Memory B cell (primary cell): Measurements from ENCODE around the gene HOXB6.

Source experiments
- ATAC-seq: fragments of 150-1000 bp; cut with Tn5 transposase; 2 replicates; pipeline ENCODE4 v1.10.0; 2021; ENCODE audit warnings: low read depth, mild to moderate bottlenecking, moderate library complexity
- DNase-seq, 2 donors: peaks; one replicate each; pipeline ENCODE4 v3.0.0; 2022; ENCODE audit warnings: low spot score in 2 of 2
- H3K27ac Mint-ChIP-seq: one replicate; pipeline ENCODE4 v1.8.0; 2022; ENCODE audit warnings: mild to moderate bottlenecking, moderate library complexity, mixed read lengths
- H3K27me3 Mint-ChIP-seq: one replicate; pipeline ENCODE4 v1.8.0; 2022; ENCODE audit warnings: mixed read lengths
- H3K36me3 Mint-ChIP-seq: one replicate; pipeline ENCODE4 v1.8.0; 2022; ENCODE audit warnings: mild to moderate bottlenecking, mixed read lengths
- H3K4me1 Mint-ChIP-seq: one replicate; pipeline ENCODE4 v1.8.0; 2022; ENCODE audit warnings: mixed read lengths
- H3K4me3 Mint-ChIP-seq: one replicate; pipeline ENCODE4 v1.8.0; 2022; ENCODE audit warnings: mild to moderate bottlenecking, moderate library complexity, mixed read lengths
- H3K9me3 Mint-ChIP-seq: one replicate; pipeline ENCODE4 v1.8.0; 2022; ENCODE audit warnings: mixed read lengths

The HOXB6 gene

DNA sequence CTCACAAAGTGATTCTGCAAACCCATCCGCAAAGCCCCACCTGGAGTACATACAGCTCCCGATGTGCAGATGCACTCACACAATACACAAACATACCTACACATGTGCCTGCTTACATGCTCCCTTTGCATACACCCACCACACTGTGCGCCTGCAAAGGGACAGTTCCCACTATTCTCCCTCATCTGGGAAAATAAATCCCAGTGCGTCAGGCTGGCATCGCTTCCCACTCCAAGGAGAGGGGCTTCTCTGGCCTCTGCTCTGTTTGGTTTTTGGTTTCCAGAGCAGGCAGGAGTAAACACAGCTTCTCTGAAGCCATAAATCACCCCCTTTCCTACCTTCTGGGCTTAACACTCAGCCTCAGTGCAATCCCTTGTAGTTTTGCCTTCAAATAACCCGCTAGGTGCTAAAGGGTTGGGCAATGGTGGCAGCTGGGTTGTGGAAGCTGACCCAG, 41.4 kb downstream of the HOXB6 start:
- Mint-ChIP-seq H3K27ac (no peak overlapping the region), H3K4me1 (peaks cover under 1% of the 10 kb centered on the region), H3K36me3 (no peaks in the 10 kb centered on the region), H3K4me3 (no peak overlapping the region), H3K9me3 (no peaks in the 10 kb centered on the region), H3K27me3 (peaks cover 17% of the 10 kb centered on the region)
- no peak for ATAC-seq
- no peak for DNase-seq

DNA sequence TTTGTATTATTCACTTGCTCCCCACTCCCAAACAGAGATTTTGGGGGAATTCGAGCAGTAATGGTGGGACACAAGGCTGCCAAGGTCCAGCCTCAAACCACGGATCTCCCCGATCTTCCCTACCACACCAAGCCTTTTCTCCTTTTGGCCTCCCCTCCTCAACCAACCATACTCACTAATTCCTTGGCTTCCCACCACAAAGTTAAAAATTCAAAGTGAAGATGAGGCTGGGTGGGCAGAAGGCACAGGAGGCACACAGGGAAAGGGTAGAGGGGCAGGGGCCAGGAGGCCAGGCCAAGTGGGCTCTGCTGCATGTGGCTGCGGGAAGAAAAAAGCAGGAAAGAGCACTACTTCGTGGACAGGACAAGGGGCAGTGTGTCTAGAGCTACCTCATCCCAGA, 41.9 kb downstream of the HOXB6 start:
- Mint-ChIP-seq H3K27ac (no peak overlapping the region), H3K4me1 (no peaks in the 10 kb centered on the region), H3K27me3 (peaks cover 17% of the 10 kb centered on the region), H3K4me3 (no peak overlapping the region), H3K9me3 (no peaks in the 10 kb centered on the region), H3K36me3 (no peaks in the 10 kb centered on the region)
- no peak for ATAC-seq
- no peak for DNase-seq

DNA sequence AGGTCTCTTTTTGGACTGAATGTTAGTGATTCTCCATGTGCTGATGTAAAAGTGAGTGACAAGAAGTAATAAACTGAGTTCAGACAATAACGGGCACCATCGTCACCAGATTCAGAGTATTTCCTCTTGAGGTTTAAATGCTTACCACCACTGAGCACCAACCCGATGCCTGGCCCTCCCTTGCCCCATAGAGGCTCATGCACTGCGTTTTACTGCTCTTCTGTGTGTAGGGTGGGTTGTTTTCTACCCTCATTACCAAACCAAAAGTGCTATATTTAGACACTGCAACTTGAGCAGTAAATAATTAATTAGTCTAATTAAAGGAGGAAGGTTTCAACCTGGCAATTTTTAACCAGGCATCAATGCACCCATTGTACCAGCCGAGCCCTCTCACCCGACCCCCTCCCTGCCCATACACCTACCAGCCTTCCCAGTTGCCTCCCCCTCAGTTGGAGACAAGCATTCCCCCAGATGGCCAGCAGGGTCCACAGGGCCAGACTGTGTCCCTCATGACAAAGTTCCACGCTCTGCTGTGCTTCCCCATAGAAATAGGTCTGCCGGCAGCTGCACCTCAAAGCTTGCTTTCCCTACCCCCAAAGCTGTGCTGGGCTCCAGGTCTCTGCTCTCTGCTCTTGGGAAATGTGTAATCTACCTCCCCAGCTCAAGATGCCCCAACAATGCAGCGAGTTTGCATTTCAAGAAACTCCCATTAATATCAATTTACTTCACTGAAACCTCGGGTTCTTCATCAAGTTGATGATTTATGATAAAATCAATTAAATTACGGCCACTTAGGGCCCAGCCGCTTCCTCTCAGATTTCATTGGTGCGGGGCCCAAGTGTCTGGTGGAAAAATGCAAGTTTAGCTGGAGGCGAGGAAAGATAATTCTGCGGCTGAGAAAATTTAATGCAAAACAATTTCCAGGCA, 42.6 kb downstream of the HOXB6 start:
- H3K27ac Mint-ChIP-seq = no peak overlapping the region
- H3K4me3 Mint-ChIP-seq = no peak overlapping the region
- peaks cover 17% of the 10 kb centered on the region for H3K27me3 Mint-ChIP-seq
- no peak for ATAC-seq
- H3K9me3 Mint-ChIP-seq = no peaks in the 10 kb centered on the region
- no peaks in the 10 kb centered on the region for H3K4me1 Mint-ChIP-seq
- H3K36me3 Mint-ChIP-seq = no peaks in the 10 kb centered on the region
- DNase-seq = no peak

DNA sequence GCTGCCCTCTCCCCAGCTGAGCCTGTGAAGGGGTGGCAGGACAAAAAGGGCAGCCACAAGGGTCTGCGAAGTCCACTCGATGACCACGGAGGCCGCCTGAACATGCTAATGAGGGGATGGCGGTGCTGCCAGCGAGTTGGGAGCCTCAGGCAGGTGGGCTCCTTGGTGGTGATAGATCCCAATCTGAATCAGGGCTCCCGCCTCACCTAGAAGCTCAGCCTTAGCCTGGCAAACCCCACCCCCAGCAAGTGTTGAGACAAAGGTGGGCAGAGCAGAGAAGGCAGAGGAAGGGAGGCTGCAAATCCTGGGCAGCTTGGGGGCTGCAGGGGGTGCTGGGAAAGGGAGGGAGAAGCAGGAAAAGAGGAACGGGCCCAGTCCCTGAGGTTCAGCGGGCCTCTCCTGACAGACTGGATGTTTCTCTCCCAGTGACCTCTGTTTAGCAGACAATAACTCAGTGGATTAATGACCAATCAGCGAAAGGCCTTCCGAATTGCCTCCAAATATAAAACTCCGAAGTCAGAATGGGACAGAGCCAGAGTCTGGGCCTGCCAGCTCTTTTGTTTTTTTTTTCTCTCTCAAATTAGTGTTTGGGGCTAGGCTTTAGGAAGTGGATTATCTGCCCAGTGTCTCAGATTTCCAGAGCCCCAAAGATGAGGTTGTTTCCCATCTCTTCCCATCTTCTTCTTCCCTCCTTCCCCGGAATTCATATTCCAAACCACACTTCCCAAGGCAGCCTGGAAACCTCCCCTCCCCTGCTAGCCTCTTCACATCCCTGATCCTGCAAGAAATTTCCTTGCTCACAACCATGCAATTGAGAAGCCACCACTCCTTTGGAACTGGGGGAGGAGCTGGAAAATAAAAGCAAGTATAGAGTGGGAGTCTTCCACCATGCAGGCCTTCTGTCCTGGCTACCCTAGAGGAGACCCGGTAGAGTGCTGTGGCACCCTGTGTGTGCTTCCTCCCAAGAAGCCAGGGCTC, 44.7 kb downstream of the HOXB6 start:
- ATAC-seq = no peak
- H3K4me3 Mint-ChIP-seq = no peak overlapping the region
- peaks cover 2% of the 10 kb centered on the region for H3K36me3 Mint-ChIP-seq
- H3K27ac Mint-ChIP-seq = no peak overlapping the region
- no peak for DNase-seq
- H3K4me1 Mint-ChIP-seq = peaks cover 2% of the 10 kb centered on the region
- H3K27me3 Mint-ChIP-seq = peaks cover 22% of the 10 kb centered on the region
- no peaks in the 10 kb centered on the region for H3K9me3 Mint-ChIP-seq

GRCh38 chr17:48559122-48559839, 45.5 kb downstream of the HOXB6 start:
- H3K9me3 Mint-ChIP-seq = no peaks in the 10 kb centered on the region
- H3K27me3 Mint-ChIP-seq = peaks cover 25% of the 10 kb centered on the region
- no peak overlapping the region for H3K27ac Mint-ChIP-seq
- no peak for DNase-seq
- H3K4me1 Mint-ChIP-seq = peaks cover 2% of the 10 kb centered on the region
- H3K4me3 Mint-ChIP-seq = no peak overlapping the region
- H3K36me3 Mint-ChIP-seq = peaks cover 2% of the 10 kb centered on the region
- no peak for ATAC-seq

DNA sequence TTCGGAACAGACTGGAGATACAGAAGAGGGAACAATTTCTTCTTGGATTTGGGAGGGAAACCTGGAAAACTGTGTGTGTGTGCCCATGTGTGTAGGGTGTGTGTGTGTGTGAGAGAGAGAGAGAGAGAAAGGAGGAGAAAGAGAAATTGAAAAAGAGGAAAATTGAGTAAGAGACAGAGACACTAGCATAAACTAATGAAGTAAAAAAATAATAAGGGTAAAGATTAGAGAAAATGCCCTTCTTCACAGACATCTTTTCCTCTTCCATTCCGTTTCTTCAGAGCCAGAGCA, 46.0 kb downstream of the HOXB6 start:
- Mint-ChIP-seq H3K36me3 (peaks cover 2% of the 10 kb centered on the region), H3K4me1 (peaks cover 2% of the 10 kb centered on the region), H3K27ac (no peak overlapping the region), H3K9me3 (no peaks in the 10 kb centered on the region), H3K27me3 (peaks cover 24% of the 10 kb centered on the region), H3K4me3 (no peak overlapping the region)
- no peak for DNase-seq
- no peak for ATAC-seq

DNA sequence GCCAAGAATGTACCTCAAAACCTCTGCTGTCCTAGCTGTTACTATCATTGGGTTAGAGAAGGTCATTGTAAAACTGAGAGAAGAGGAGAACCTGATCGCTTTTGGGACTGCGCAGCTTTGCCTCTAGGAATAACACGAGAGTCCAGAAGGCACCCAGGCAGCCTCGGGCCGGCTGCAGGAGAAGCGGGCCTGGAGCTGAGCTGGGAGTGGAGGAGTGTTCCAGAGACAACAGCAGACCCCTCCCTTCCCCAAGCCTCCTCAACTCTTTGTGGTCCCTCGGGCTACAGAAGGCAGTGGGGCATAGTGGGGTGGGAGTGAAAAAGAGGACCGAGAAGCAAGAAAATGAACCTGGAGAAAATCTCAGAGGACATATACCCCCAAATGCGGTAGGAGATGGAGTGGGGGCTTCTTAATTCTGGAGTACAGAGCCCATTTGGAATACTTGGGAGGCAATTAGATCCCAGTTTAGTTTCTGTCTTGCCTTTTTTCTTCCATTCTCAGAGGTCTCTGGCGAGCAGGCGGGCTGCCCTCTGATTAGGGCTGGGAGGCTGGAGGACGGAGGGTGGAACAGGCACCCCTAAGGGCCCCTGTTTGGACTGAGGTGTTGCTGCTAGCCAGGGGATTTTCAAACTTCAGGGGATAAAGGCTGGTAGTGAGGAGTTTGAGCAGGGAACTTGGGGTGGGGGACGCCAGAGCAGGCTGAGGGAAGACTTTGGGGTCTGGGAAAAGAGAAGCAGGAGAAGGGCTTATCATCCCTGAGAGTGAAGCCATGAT, 46.5 kb downstream of the HOXB6 start:
- no peak for ATAC-seq
- Mint-ChIP-seq H3K9me3 (no peaks in the 10 kb centered on the region), H3K27ac (no peak overlapping the region), H3K27me3 (peaks cover 23% of the 10 kb centered on the region), H3K4me1 (peaks cover 2% of the 10 kb centered on the region), H3K36me3 (peaks cover 3% of the 10 kb centered on the region), H3K4me3 (no peak overlapping the region)
- no peak for DNase-seq

GRCh38 chr17:48556576-48557401, 48.0 kb downstream of the HOXB6 start:
- ATAC-seq (no peak), DNase-seq (no peak)
- peaks cover 21% of the 10 kb centered on the region for H3K27me3 Mint-ChIP-seq
- no peaks in the 10 kb centered on the region for H3K9me3 Mint-ChIP-seq
- H3K4me1 Mint-ChIP-seq = peaks cover 2% of the 10 kb centered on the region
- H3K36me3 Mint-ChIP-seq = peaks cover 3% of the 10 kb centered on the region
- no peak overlapping the region for H3K4me3 Mint-ChIP-seq
- no peak overlapping the region for H3K27ac Mint-ChIP-seq

DNA sequence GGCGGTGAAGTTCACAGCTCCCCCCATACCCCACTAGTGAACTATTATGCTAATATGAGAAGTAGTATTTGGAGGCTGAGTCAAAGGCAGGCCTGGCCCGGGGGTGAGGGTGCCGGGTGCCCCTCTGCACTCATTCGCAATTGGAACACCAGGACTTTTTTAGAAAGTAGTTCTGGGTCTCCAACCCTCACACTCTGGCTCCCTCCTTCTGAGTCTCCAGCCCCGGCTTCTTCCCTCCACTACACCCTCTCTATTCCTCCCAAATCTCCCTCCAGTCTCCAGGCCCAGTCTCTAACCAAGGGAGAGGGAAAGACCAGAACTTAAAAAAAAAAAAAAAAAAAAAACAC, 48.6 kb downstream of the HOXB6 start:
- Mint-ChIP-seq H3K27me3 (peaks cover 18% of the 10 kb centered on the region), H3K4me1 (peaks cover 2% of the 10 kb centered on the region), H3K36me3 (peaks cover 3% of the 10 kb centered on the region), H3K9me3 (no peaks in the 10 kb centered on the region), H3K27ac (no peak overlapping the region), H3K4me3 (no peak overlapping the region)
- DNase-seq (no peak), ATAC-seq (no peak)

- Mint-ChIP-seq H3K4me3 (no peak overlapping the region), H3K36me3 (peaks cover 3% of the 10 kb centered on the region), H3K4me1 (peaks cover 2% of the 10 kb centered on the region), H3K27me3 (peaks cover 16% of the 10 kb centered on the region), H3K9me3 (no peaks in the 10 kb centered on the region), H3K27ac (no peak overlapping the region)
- no peak for DNase-seq
- no peak for ATAC-seq
Observed at GRCh38 chr17:48555258-48556228, 49.2 kb downstream of the HOXB6 start.

DNA sequence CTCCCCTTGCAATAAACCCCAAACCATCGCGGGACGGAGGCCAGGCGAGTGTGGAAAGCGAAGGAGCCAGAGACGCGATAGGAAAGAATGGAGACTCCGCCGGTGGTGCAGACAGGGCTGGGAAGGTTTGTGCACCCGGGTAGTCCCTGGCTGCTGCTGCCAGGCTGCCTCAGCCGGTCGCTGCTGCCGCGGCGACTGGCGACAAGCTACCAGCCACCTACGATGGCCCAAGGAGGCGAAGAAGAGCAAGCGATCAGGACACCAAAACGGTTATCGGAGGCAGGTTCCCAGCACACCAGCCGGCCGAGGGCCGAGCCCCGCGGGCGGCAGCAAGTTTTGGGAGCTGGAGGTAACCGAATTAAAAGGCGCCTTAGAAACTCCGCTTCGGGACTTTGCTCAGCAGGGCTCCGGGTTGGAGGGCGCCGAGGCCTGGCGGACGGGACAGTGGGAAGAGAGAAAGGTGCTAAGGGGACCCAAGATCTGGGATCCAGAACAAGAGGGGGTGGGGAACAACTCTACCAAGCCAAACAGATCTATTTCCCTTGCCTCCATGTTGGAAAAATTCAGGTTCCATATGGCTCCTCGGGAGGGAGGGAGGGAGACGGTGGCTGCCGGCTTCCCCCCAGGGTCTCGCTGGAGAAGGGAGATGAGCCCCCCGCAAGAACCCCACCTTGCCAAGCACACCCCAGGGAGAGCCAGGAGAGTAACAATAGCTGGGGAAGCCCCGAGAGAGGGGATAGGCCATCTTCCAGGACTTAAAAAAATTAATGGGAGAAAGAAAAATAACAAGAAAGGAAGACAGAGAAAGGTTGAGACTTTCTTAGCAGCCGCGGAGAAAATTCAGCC, 50.2 kb downstream of the HOXB6 start:
- Mint-ChIP-seq H3K4me3 (no peak overlapping the region), H3K4me1 (peaks cover 2% of the 10 kb centered on the region), H3K27ac (no peak overlapping the region), H3K36me3 (peaks cover 3% of the 10 kb centered on the region), H3K9me3 (no peaks in the 10 kb centered on the region), H3K27me3 (peaks cover 17% of the 10 kb centered on the region)
- DNase-seq (no peak), ATAC-seq (no peak)
